ENCODE results near the gene DRC1.
"Not testable (repeated sequence)": the region's sequence is repeated elsewhere in the genome, so short reads cannot be mapped to it uniquely, and the experiment has no call there.

DRC1 gene

GRCh38 chr2:26464390-26465265 is 62.9 kb downstream of the DRC1 start:
- TF ChIP-seq CTCF (conservative IDR thresholded peaks at IDR 0.05): no peak
- H3K27ac ChIP-seq: no peak overlapping the region

GRCh38 chr2:26465266-26465925 is 63.7 kb downstream of the DRC1 start:
- TF ChIP-seq CTCF (conservative IDR thresholded peaks at IDR 0.05): no peak
- no peak overlapping the region for H3K27ac ChIP-seq

- TF ChIP-seq CTCF (conservative IDR thresholded peaks at IDR 0.05): no peak
- no peak overlapping the region for H3K27ac ChIP-seq
These were observed 64.3 kb downstream of the DRC1 start for GRCh38 chr2:26465981-26466471.

GRCh38 chr2:26466662-26467310 is 65.1 kb downstream of the DRC1 start:
- no peak overlapping the region for H3K27ac ChIP-seq
- no peak for TF ChIP-seq CTCF (conservative IDR thresholded peaks at IDR 0.05)

- not testable (repeated sequence) for H3K27ac ChIP-seq
These were observed 66.8 kb downstream of the DRC1 start for GRCh38 chr2:26468544-26468943.

- H3K27ac ChIP-seq: no peak overlapping the region
These were observed 67.5 kb downstream of the DRC1 start for GRCh38 chr2:26469092-26469710.

GRCh38 chr2:26469955-26470354 is 68.2 kb downstream of the DRC1 start:
- H3K27ac ChIP-seq: no peak overlapping the region
- TF ChIP-seq CTCF (conservative IDR thresholded peaks at IDR 0.05): no peak

More at GRCh38 chr2:26469092-26469710, 67.5 kb downstream of the DRC1 start:
- peak; percentile 79 for TF ChIP-seq CTCF (conservative IDR thresholded peaks at IDR 0.05)

Measured in VCaP (cell line).